ENCODE measurements around the gene DCLK1. TPM values are rescaled to one million over a fixed set of nuclear protein-coding genes. Genes with fewer than 3 reads are reported as not detected.

DCLK1 gene
- total and polyA plus RNA-seq, 9 donors, result 3.3 to 37.0 (median 20.7) TPM

GRCh38 chr13:36069881-36070366, 61.3 kb downstream of the DCLK1 start:
- Histone ChIP-seq H3K4me1 (ENCODE audit: insufficient read depth) (peaks cover 5% of the 10 kb centered on the region), H3K27ac (peak overlapping the region in 1 of 2 donors; percentile 77), H3K4me3 (no peak overlapping the region), H3K9me3 (no peaks in the 10 kb centered on the region), H3K36me3 (no peaks in the 10 kb centered on the region), H3K27me3 (no peaks in the 10 kb centered on the region)
- DNase-seq, result peak in 4 of 5 donors; percentile 31 to 70 (median 46)
- WGBS, 3 donors, result 11 to 18% (median 17%) methylated on average over 6 of the region's 6 CpGs
- TF ChIP-seq CTCF (IDR thresholded peaks at IDR 0.05), result peak in 2 of 3 donors; percentile 24 to 48
- no peak for TF ChIP-seq POLR2A (IDR thresholded peaks at IDR 0.05)
- TF ChIP-seq EP300 (IDR thresholded peaks at IDR 0.05), result no peak
- intact Hi-C loops (cut with DNase I), result loop anchor here in 1 of 4 donors (10.0 kb wide), 1 partner anchor 55 kb away; no protein-coding TSS in a partner anchor

GRCh38 chr13:36068991-36069390, 62.2 kb downstream of the DCLK1 start:
- 51 to 81% (median 78%) methylated on average over 3 of the region's 3 CpGs for WGBS, 3 donors
- Histone ChIP-seq H3K4me3 (no peak overlapping the region), H3K4me1 (ENCODE audit: insufficient read depth) (peaks cover 5% of the 10 kb centered on the region), H3K27me3 (no peaks in the 10 kb centered on the region), H3K36me3 (no peaks in the 10 kb centered on the region), H3K27ac (peak overlapping the region in 1 of 2 donors; percentile 75), H3K9me3 (no peaks in the 10 kb centered on the region)
- no peak for DNase-seq
- intact Hi-C loops (cut with DNase I), result no loop called here
- TF ChIP-seq CTCF (IDR thresholded peaks at IDR 0.05), result no peak
- TF ChIP-seq EP300 (IDR thresholded peaks at IDR 0.05), result no peak
- TF ChIP-seq POLR2A (IDR thresholded peaks at IDR 0.05), result no peak

DNA sequence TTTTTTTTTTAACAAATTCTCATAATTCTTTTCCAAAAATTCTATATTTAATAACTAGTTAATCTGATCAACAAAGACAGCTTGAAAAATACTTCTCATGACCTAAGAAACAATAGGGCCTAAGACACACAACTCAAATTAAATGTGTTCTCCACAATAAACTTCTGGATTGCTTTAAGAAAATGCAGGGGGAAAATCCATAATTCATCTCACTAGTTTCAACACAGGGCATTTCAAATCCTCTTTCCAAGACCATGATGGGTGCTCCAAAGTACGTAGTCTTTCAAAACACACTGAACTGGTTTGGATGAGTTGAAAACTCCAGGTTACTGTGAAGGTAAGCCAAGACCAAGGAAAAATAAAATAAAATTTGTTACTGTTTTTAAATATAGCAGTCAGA, 62.6 kb downstream of the DCLK1 start:
- WGBS, 3 donors, result 31 to 77% (median 71%) methylated on average over 1 of the region's 1 CpG
- Histone ChIP-seq H3K36me3 (no peaks in the 10 kb centered on the region), H3K9me3 (no peaks in the 10 kb centered on the region), H3K4me3 (no peak overlapping the region), H3K27me3 (no peaks in the 10 kb centered on the region), H3K4me1 (ENCODE audit: insufficient read depth) (peaks cover 5% of the 10 kb centered on the region), H3K27ac (peak overlapping the region in 1 of 2 donors; percentile 75)
- intact Hi-C loops (cut with DNase I), result no loop called here
- TF ChIP-seq CTCF (IDR thresholded peaks at IDR 0.05) (no peak), EP300 (IDR thresholded peaks at IDR 0.05) (no peak), POLR2A (IDR thresholded peaks at IDR 0.05) (no peak)
- no peak for DNase-seq

DNA sequence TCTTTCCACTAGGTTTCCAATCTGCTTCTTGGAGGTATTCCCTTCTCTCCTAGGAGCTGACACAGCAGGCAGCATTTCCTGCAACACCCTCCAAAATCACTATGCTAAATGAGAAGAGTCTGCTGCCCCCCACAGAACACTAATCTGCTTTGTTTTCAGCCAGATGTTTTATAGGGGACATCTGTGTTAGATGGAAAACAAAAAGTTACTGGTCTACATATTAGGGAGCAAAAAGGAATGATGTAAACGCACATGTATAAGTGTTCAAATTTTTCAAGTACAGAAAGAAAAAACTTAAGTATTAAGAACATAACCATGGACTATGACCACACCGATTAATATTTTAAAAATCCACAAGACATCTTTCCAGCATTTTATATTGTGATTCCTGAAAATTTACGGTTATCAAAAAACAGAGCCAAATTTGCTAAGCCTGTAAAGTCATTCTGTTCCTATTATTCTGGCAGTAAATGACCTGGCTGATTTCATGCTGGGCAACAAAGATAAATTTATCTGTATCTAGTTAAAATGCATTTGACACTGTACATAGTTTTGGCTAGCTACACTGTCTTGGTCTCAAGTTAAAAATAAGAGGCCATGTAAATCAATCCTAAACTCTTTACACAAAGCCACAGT, 63.3 kb downstream of the DCLK1 start:
- intact Hi-C loops (cut with DNase I), result no loop called here
- no peak for DNase-seq
- peak overlapping the region in 1 of 2 donors; percentile 75 for H3K27ac ChIP-seq
- no peaks in the 10 kb centered on the region for H3K27me3 ChIP-seq
- no peaks in the 10 kb centered on the region for H3K9me3 ChIP-seq
- no peaks in the 10 kb centered on the region for H3K36me3 ChIP-seq
- 13 to 18% (median 15%) methylated on average over 3 of the region's 3 CpGs for WGBS, 3 donors
- no peak overlapping the region for H3K4me3 ChIP-seq
- H3K4me1 ChIP-seq (ENCODE audit: insufficient read depth), result peaks cover 5% of the 10 kb centered on the region
- TF ChIP-seq CTCF (IDR thresholded peaks at IDR 0.05) (no peak), POLR2A (IDR thresholded peaks at IDR 0.05) (no peak), EP300 (IDR thresholded peaks at IDR 0.05) (no peak)
